Measurements from ENCODE around the gene PPP1R15B.

DNA sequence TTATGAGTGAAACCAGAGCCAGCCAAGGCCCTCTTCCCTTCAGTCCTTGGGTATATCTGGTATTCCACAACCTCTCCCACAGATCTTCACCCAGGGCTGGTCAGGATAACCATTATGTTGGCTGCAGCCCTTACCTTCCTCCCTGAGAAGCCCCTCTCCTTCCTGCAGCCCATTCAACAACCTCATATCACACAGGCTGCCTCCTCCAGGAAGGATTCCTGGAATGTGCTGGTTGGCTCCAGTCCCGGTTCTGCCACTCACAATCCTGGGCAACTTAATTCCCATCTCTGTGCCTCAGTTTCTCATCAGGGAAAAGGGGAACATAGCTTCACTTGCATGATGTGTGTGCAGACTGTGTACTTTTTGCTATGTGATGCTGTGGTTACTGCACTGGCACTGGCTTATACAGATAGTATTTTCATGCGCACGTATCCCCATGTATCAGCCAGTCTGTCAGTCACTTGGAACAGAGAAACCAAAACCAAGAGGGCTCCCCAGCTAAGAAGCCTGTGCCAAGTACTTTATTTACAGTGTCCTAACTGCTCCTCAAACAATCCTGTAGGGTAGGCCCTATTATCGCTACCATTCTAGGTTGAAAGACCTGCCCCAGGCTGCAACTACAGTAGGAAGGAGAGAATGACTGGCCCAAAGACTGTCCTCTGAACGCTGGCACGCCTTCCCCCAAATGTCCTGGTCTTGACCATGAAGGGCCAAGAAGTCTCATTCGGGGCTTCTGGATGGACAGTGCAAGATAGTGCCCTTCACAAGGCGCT, 39.9 kb upstream of the PPP1R15B start:
- TF ChIP-seq, protein P1, sequence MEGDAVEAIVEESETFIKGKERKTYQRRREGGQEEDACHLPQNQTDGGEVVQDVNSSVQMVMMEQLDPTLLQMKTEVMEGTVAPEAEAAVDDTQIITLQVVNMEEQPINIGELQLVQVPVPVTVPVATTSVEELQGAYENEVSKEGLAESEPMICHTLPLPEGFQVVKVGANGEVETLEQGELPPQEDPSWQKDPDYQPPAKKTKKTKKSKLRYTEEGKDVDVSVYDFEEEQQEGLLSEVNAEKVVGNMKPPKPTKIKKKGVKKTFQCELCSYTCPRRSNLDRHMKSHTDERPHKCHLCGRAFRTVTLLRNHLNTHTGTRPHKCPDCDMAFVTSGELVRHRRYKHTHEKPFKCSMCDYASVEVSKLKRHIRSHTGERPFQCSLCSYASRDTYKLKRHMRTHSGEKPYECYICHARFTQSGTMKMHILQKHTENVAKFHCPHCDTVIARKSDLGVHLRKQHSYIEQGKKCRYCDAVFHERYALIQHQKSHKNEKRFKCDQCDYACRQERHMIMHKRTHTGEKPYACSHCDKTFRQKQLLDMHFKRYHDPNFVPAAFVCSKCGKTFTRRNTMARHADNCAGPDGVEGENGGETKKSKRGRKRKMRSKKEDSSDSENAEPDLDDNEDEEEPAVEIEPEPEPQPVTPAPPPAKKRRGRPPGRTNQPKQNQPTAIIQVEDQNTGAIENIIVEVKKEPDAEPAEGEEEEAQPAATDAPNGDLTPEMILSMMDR (IDR thresholded peaks at IDR 0.05; ENCODE audit: insufficient read depth, low read length, poor library complexity, severe bottlenecking): no peak
- no peak for TF ChIP-seq EZH2phosphoT487 (conservative IDR thresholded peaks at IDR 0.05; ENCODE audit: low read length)

Data from SU-DHL-6 (cell line).